Esophagus muscularis mucosa (tissue), 4 donors: ENCODE results near the gene ELP4. TPM values are rescaled to one million over a fixed set of nuclear protein-coding genes. Genes with fewer than 3 reads are reported as not detected.

Experiments used
- DNase-seq: peaks from one replicate; pipeline ENCODE4 v3.0.0-alpha.2; 2017; ENCODE audit errors: extremely low spot score
- H3K27ac ChIP-seq, 4 donors: fragments of 200-600 bp; sonication (generic); replicated peaks in 1 of 4; 1 replicate in 3 of 4; 2 replicates in 1 of 4; pipeline ENCODE4 v1.5.1; 2016 to 2019; ENCODE audit warnings: mild to moderate bottlenecking in 1 of 4
- H3K27me3 ChIP-seq, 4 donors: fragments of 200-600 bp; sonication (generic); one replicate each; pipeline versions ENCODE4 v1.5.1 to v1.6.0; 2016 to 2019
- H3K36me3 ChIP-seq, 4 donors: fragments of 200-600 bp; sonication (generic); one replicate each; pipeline ENCODE4 v1.5.1; 2016 to 2019
- H3K4me1 ChIP-seq, 4 donors: fragments of 200-600 bp; sonication (generic); one replicate each; pipeline ENCODE4 v1.5.1; 2016 to 2019
- H3K4me3 ChIP-seq, 4 donors: fragments of 200-600 bp; sonication (generic); 1 replicate in 2 of 4; 2 replicates in 2 of 4; pipeline ENCODE4 v1.5.1; 2016 to 2019; ENCODE audit warnings: mild to moderate bottlenecking in 4 of 4, moderate library complexity in 1 of 4
- H3K9me3 ChIP-seq, 4 donors: fragments of 200-600 bp; sonication (generic); 1 replicate in 3 of 4; 2 replicates in 1 of 4; pipeline ENCODE4 v1.5.1; 2016 to 2019
- CTCF ChIP-seq, 3 experiments: fragments of 200-600 bp in 2 of 3; fragments of 450-650 bp in 1 of 3; sonication (generic) in 2 of 3; IDR thresholded peaks; one replicate each; pipeline ENCODE4 v1.5.1; 2017 to 2019; ENCODE audit warnings: antibody characterized with exemption in 3 of 3, mild to moderate bottlenecking in 2 of 3, moderate library complexity in 1 of 3
- EP300 ChIP-seq: sonication (generic); formaldehyde crosslinking; IDR thresholded peaks from one replicate; pipeline ENCODE4 v1.6.1; 2017; ENCODE audit warnings: antibody characterized with exemption
- POLR2A ChIP-seq: fragments of 450-650 bp; IDR thresholded peaks from one replicate; pipeline ENCODE4 v1.6.1; 2017; ENCODE audit warnings: antibody characterized with exemption, moderate library complexity, mild to moderate bottlenecking, low read depth
- POLR2AphosphoS5 ChIP-seq, 2 donors: sonication (generic); formaldehyde crosslinking; IDR thresholded peaks; one replicate each; pipeline ENCODE4 v1.6.1; 2017; ENCODE audit warnings: antibody characterized with exemption in 2 of 2
- WGBS: methylation state at CpG from one replicate; pipeline ENCODE4 v1.1.5; 2018; 5-methylcytosine and 5-hydroxymethylcytosine counted together
- intact Hi-C: fragments of 100-400 bp; cut with DNase I; formaldehyde crosslinking; loops from one replicate; pipeline ENCODE4 v1.15.1; 2023
- total RNA-seq, 4 donors: library from RNA; depleted of rRNA; stranded (reverse); fragments of >200 nt; gene quantifications; one replicate each; pipeline versions ENCODE4 v1.1.0 to v1.2.1, GENCODE V29; 2016

The ELP4 gene
- total RNA-seq, 4 donors from 2014 or later, result 18.1 to 25.5 (median 19.2) TPM

DNA sequence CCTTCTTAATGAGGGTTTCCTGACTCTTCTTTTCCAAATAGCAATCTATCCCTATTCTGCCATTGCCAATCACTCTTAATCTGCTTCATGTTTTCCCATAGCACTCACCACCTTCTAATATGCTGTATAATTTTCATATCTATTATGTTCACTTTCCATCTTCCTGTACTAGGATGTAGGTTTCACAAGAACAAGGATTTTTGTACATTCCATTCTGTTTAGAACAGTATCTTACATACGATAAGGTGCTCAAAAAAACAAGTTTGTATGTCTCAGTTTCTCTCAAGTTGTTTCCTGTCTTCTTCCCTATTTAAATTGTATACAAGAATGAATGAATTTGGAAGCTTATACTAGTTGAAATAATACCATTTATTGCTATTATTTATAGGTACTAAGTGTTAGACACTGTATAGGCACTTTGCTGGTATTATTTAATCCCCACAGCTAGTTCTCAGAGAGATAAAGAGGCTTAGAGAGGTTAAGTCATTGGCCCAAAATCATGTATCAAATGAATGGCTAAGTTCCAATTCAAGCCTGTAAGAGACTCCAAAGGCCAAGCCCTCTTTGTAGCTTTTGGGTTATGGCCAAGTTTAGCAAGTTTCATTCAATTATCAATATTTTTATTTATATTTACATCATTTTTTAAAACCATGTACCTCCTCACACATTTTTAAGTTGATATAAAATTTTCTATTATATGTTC, 166.9 kb downstream of the ELP4 start:
- no peaks in the 10 kb centered on the region for H3K27me3 ChIP-seq
- no peaks in the 10 kb centered on the region for H3K36me3 ChIP-seq
- H3K27ac ChIP-seq, result no peak overlapping the region
- H3K4me3 ChIP-seq, result no peak overlapping the region
- WGBS, result 91% methylated on average over 1 of the region's 1 CpG
- peaks cover 0 to 3% (median 0%) of the 10 kb centered on the region in 4 donors for H3K9me3 ChIP-seq
- no peaks in the 10 kb centered on the region for H3K4me1 ChIP-seq
- intact Hi-C loops, result no loop called here
- no peak for DNase-seq
- TF ChIP-seq POLR2A (no peak), EP300 (no peak), POLR2AphosphoS5 (IDR thresholded peaks at IDR 0.05) (no peak), CTCF (IDR thresholded peaks at IDR 0.05) (no peak)

DNA sequence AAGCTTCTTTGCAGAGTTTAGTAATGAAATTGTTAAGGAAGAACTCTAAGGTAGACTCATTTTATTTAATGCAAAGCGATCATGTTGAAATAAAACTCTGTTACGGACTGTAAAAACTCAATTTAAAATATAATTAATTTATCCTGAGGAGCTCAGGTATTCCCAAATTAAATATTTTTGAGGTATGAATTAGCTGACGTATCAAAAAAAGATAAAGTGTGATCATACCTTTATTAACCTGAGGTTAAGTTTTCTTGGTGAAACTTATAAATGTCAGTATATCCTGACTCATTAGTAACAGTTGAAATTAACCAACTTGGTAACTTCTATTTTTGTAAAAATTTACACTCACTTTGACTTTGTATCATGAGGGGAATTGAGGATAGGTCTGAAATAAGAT, 171.2 kb downstream of the ELP4 start:
- H3K27me3 ChIP-seq, result no peaks in the 10 kb centered on the region
- TF ChIP-seq EP300 (no peak), POLR2A (no peak), POLR2AphosphoS5 (IDR thresholded peaks at IDR 0.05) (no peak)

DNA sequence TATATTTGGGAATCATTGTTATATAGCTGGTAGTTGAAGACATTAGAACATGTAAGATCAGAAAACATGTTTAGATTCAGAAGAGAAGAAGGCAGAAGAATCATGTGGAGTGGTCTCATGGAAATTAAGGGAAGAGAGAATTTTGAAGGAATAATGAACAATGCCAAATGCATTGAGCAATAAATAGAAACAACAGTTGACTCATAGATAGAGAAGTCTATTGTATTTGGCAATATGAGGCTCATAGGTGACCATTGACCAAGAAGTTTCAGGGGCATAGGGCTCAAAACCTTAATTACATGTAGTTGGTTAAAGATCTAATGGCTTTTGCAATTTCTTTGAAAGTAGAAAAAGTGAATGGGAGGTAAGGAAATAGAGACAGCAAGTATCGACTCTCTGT, 177.7 kb downstream of the ELP4 start:
- no peak overlapping the region for H3K27ac ChIP-seq
- DNase-seq, result no peak
- no peaks in the 10 kb centered on the region for H3K9me3 ChIP-seq
- no peaks in the 10 kb centered on the region for H3K27me3 ChIP-seq
- TF ChIP-seq POLR2AphosphoS5 (IDR thresholded peaks at IDR 0.05) (no peak), POLR2A (no peak), EP300 (no peak), CTCF (IDR thresholded peaks at IDR 0.05) (no peak)
- WGBS, result 92% methylated on average over 1 of the region's 1 CpG
- no peaks in the 10 kb centered on the region for H3K36me3 ChIP-seq
- H3K4me1 ChIP-seq, result no peaks in the 10 kb centered on the region
- intact Hi-C loops, result no loop called here
- no peak overlapping the region for H3K4me3 ChIP-seq

More for the DNA sequence above, 171.2 kb downstream of the ELP4 start:
- Histone ChIP-seq H3K27ac (no peak overlapping the region), H3K4me1 (no peaks in the 10 kb centered on the region), H3K9me3 (peaks cover 0 to 3% (median 0%) of the 10 kb centered on the region in 4 donors), H3K4me3 (no peak overlapping the region), H3K36me3 (no peaks in the 10 kb centered on the region)
- intact Hi-C loops, result no loop called here
- 96% methylated on average over 3 of the region's 3 CpGs for WGBS
- no peak for DNase-seq

DNA sequence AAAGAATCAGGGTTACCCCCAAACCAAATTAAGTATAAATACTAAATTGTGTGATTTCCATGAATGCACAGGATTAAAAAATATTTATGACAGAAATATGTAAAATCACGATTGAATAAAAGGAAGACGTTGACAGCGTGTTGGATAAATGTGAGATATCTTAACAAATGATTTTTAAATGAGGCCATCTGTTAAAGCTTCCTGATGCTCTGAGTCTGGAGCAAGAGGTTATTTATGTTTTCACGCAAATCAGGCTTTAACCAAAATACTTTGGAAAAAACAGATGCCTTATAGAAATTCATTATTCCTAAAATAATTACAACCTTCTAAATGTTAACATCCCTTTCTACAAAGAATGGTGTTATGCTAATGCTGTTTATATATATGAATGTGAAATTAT, 178.3 kb downstream of the ELP4 start:
- DNase-seq, result no peak
- Histone ChIP-seq H3K27ac (no peak overlapping the region), H3K36me3 (no peaks in the 10 kb centered on the region), H3K4me3 (no peak overlapping the region), H3K4me1 (no peaks in the 10 kb centered on the region), H3K27me3 (no peaks in the 10 kb centered on the region), H3K9me3 (no peaks in the 10 kb centered on the region)
- intact Hi-C loops, result no loop called here
- no peak for TF ChIP-seq EP300
- TF ChIP-seq POLR2A, result no peak
- no peak for TF ChIP-seq POLR2AphosphoS5 (IDR thresholded peaks at IDR 0.05)
- no peak for TF ChIP-seq CTCF (IDR thresholded peaks at IDR 0.05)
- WGBS, result 73% methylated on average over 4 of the region's 4 CpGs

- Histone ChIP-seq H3K4me1 (no peaks in the 10 kb centered on the region), H3K36me3 (no peaks in the 10 kb centered on the region), H3K27ac (no peak overlapping the region), H3K9me3 (no peaks in the 10 kb centered on the region), H3K4me3 (no peak overlapping the region), H3K27me3 (no peaks in the 10 kb centered on the region)
- TF ChIP-seq POLR2A, result no peak
- TF ChIP-seq EP300, result no peak
- TF ChIP-seq POLR2AphosphoS5 (IDR thresholded peaks at IDR 0.05), result no peak
- TF ChIP-seq CTCF (IDR thresholded peaks at IDR 0.05), result no peak
- intact Hi-C loops, result no loop called here
- DNase-seq, result no peak
Measured at GRCh38 chr11:31689559-31689958, 180.0 kb downstream of the ELP4 start.
